ENCODE measurements around the gene BACH1.

BACH1 gene

GRCh38 chr21:29389136-29389535 is 90.4 kb downstream of the BACH1 start:
- no peak overlapping the region for H3K27ac ChIP-seq
- TF ChIP-seq CTCF (conservative IDR thresholded peaks at IDR 0.05; ENCODE audit: low read depth), result no peak
- ChIA-PET POLR2A (ENCODE audit: low non-redundant PET) (no interaction called here), CTCF (no interaction called here)
- DNase-seq (ENCODE audit: low spot score), result no peak

- POLR2A ChIA-PET (ENCODE audit: low non-redundant PET), result no interaction called here
- no peak for DNase-seq (ENCODE audit: low spot score)
These were observed 92.1 kb downstream of the BACH1 start for GRCh38 chr21:29390778-29391177.

GRCh38 chr21:29394051-29394450 is 95.3 kb downstream of the BACH1 start:
- CTCF ChIA-PET, result interaction anchor here (0.6 to 0.7 kb wide), 2 partner anchors 158 to 184 kb away, joined by 3 read pairs; no protein-coding TSS in a partner anchor
- no peak overlapping the region for H3K27ac ChIP-seq
- TF ChIP-seq CTCF (conservative IDR thresholded peaks at IDR 0.05; ENCODE audit: low read depth), result no peak
- DNase-seq (ENCODE audit: low spot score), result no peak
- POLR2A ChIA-PET (ENCODE audit: low non-redundant PET), result no interaction called here

More at GRCh38 chr21:29390778-29391177, 92.1 kb downstream of the BACH1 start:
- no peak overlapping the region for H3K27ac ChIP-seq
- TF ChIP-seq CTCF (conservative IDR thresholded peaks at IDR 0.05; ENCODE audit: low read depth), result no peak
- CTCF ChIA-PET, result no interaction called here

All from RWPE1 (cell line).